AG09309 (cell line): ENCODE data around the gene SEMA5A.

Source experiments
- DNase-seq: peaks from one replicate; pipeline ENCODE4 v3.0.0-alpha.2; 2010; ENCODE audit warnings: low read depth
- H3K4me3 ChIP-seq: 2 replicates; pipeline ENCODE4 v1.5.1; 2011; ENCODE audit warnings: mild to moderate bottlenecking, low read depth, low read length, moderate library complexity; ENCODE audit not compliant: control insufficient read depth
- TF ChIP-seq, protein P1 (sequence below): IDR thresholded peaks from 2 replicates; pipeline ENCODE4 v1.5.1; 2011; ENCODE audit warnings: mild to moderate bottlenecking, low read depth, low read length, inconsistent platforms; ENCODE audit not compliant: insufficient read depth, control insufficient read depth; ENCODE audit errors: missing control alignments

Gene SEMA5A

DNA sequence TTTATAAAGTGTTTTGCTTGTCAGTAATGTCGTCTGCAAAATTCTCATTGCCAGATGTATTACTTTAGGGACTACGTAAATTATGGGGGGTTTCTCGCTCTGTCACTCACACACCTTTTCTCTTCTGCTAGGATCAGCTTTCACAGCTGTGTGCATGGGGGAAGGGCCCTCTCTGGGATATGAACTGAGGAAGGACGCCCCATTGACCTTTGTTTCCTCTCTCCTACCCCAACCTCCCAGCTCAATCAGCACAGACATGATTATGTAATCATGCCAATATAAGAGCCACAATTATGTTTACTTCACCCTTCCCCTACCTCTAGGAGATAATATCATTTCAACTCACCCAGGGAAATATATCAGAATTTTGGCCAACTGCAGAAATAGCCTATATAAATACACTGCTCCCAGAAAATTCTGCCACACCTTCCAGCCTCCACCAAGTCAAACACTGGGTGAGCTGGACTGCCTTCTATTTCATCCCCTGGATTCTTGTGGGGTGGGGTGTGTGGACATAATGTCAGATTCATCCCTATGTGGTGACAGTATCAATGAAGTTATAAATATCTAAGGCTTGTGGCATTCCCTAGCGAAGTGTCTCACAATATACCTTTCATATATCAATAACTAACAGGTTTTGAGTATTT lies 12.6 kb upstream of the SEMA5A start:
- no peak overlapping the region for H3K4me3 ChIP-seq
- DNase-seq, result no peak
- TF ChIP-seq, protein P1, sequence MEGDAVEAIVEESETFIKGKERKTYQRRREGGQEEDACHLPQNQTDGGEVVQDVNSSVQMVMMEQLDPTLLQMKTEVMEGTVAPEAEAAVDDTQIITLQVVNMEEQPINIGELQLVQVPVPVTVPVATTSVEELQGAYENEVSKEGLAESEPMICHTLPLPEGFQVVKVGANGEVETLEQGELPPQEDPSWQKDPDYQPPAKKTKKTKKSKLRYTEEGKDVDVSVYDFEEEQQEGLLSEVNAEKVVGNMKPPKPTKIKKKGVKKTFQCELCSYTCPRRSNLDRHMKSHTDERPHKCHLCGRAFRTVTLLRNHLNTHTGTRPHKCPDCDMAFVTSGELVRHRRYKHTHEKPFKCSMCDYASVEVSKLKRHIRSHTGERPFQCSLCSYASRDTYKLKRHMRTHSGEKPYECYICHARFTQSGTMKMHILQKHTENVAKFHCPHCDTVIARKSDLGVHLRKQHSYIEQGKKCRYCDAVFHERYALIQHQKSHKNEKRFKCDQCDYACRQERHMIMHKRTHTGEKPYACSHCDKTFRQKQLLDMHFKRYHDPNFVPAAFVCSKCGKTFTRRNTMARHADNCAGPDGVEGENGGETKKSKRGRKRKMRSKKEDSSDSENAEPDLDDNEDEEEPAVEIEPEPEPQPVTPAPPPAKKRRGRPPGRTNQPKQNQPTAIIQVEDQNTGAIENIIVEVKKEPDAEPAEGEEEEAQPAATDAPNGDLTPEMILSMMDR, result no peak

DNA sequence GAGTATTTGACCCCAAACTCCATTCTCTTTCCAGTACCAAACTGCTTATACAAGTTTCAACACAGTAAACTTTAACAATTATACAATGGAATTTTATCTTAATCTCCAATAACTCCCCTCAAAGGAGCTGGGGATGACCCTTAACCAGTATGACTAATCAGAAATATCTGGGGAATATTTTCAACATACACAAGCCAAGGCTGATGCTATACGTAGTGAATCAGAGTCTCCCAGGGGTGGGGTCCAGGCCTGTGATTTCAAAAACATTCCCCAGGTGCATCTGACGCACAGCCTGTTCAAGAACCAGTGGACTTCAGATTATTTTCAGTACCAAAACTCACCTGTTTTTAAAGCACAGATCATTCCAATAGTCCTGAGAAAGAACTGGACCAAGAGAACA lies 11.8 kb upstream of the SEMA5A start:
- TF ChIP-seq, protein P1, result no peak
- no peak for DNase-seq
- H3K4me3 ChIP-seq, result no peak overlapping the region

DNA sequence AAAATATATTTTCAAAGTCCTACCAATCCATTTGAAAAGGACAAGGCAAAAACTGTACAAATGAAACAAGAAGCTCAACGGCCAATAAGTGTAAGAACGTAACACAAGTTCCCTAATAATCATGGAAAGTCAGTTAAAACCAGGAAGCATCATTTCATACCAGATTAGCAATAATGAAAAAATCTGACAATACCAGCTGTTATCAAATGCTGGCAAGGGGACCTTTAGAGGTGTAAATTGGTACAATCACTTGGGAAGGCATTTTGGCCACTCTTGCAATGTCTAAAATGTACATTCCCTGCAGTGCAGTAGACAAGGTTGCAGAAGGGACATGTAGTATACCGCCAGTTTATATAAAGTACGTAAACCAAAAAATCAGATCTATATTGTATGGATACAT lies 10.1 kb upstream of the SEMA5A start:
- TF ChIP-seq, protein P1, result no peak
- no peak for DNase-seq
- H3K4me3 ChIP-seq, result no peak overlapping the region

DNA sequence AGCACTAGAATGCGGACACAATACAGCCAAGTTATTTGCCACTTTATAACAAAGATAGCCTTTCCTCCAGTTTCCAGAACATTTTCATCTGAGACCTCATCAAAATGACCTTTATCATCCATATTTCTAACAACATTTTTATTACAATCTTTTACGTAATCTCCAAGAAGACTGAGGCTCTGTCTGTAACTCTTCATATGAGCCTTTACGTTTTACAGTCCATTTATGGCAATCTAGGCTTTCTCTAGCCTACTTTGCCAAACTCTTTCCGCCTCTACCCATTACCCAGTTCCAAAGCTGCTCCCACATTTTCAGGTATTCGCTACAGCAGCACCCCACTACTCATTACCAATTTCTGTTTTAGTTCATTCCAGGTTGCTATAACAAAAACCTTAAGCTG lies 8.2 kb upstream of the SEMA5A start:
- DNase-seq, result no peak
- TF ChIP-seq, protein P1, result no peak
- no peak overlapping the region for H3K4me3 ChIP-seq

DNA sequence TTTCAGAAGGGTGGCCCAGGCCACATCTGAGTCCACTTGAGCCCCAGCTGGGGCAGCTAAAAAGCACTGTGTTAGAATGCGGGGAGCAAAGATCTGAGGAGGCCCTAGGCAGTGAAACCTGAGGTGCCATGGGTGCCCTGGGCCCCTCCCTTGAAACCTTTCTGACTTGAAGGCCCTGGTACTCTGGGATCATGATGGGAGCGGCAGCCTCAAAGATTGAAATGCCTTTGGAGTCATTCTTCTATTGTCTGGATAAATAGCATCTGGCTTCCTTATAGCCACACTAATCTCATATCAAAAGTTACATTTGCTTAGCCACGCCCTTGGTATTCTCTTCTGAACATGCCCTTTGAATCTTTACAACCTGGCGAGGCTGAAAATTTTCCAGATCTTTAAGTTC lies 7.7 kb upstream of the SEMA5A start:
- no peak for DNase-seq
- TF ChIP-seq, protein P1, result no peak
- H3K4me3 ChIP-seq, result no peak overlapping the region

DNA sequence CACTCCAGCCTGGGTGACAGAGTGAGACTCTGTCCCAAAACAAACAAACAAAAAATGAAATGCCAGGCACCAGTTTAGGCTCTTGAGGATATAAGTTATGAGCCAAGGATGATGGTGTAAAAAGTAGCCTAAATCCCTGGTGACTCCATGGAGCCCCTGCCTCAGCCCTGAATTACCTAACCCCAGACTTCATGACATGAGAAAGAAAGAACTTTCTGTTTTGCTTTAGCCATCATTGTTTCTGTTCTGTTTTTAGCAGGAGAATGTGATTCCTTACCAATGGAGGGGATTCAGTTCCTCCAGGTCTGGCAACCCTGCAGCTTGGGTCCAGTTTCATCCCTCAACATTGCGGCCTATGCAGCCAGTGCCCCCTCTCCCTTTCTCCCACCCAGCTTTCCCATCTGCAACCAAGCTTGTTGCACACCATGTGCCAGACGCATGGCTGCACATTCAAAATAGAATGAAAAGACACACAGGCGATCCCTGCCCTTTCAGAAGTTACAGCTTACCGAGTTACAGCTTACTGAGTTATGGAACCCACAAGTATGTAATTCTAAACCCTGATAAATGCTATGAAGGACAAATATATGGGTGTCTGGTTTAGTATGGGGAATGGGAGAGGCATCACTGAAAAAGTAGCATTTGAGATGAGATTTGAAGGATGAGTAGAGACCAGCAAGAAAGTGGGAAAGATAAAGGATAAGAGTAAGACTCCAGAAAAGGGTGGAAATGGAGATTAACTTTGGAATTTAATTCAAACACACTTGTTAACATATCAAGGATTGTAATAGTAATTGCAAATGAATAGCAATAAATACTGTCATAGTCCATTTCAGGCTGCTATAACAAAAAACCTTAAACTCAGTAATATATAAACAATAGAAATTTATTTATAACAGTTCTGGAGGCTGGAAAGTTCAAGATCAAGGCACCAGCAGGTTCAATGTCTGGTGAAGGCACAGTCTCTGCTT lies 6.0 kb upstream of the SEMA5A start:
- no peak overlapping the region for H3K4me3 ChIP-seq
- TF ChIP-seq, protein P1, result no peak
- DNase-seq, result no peak
